NCI-H446 treated with DMSO at 0.1 percent for 48 hours (cell line): Measurements from ENCODE around the gene SF3B1.
"Not testable (repeated sequence)": the region's sequence is repeated elsewhere in the genome, so short reads cannot be mapped to it uniquely, and the experiment has no call there.

Source experiments
- DNase-seq: peaks from one replicate; lab custom pipeline; 2025; lab: John Stamatoyannopoulos, UW

The SF3B1 gene, protein sequence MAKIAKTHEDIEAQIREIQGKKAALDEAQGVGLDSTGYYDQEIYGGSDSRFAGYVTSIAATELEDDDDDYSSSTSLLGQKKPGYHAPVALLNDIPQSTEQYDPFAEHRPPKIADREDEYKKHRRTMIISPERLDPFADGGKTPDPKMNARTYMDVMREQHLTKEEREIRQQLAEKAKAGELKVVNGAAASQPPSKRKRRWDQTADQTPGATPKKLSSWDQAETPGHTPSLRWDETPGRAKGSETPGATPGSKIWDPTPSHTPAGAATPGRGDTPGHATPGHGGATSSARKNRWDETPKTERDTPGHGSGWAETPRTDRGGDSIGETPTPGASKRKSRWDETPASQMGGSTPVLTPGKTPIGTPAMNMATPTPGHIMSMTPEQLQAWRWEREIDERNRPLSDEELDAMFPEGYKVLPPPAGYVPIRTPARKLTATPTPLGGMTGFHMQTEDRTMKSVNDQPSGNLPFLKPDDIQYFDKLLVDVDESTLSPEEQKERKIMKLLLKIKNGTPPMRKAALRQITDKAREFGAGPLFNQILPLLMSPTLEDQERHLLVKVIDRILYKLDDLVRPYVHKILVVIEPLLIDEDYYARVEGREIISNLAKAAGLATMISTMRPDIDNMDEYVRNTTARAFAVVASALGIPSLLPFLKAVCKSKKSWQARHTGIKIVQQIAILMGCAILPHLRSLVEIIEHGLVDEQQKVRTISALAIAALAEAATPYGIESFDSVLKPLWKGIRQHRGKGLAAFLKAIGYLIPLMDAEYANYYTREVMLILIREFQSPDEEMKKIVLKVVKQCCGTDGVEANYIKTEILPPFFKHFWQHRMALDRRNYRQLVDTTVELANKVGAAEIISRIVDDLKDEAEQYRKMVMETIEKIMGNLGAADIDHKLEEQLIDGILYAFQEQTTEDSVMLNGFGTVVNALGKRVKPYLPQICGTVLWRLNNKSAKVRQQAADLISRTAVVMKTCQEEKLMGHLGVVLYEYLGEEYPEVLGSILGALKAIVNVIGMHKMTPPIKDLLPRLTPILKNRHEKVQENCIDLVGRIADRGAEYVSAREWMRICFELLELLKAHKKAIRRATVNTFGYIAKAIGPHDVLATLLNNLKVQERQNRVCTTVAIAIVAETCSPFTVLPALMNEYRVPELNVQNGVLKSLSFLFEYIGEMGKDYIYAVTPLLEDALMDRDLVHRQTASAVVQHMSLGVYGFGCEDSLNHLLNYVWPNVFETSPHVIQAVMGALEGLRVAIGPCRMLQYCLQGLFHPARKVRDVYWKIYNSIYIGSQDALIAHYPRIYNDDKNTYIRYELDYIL

DNA sequence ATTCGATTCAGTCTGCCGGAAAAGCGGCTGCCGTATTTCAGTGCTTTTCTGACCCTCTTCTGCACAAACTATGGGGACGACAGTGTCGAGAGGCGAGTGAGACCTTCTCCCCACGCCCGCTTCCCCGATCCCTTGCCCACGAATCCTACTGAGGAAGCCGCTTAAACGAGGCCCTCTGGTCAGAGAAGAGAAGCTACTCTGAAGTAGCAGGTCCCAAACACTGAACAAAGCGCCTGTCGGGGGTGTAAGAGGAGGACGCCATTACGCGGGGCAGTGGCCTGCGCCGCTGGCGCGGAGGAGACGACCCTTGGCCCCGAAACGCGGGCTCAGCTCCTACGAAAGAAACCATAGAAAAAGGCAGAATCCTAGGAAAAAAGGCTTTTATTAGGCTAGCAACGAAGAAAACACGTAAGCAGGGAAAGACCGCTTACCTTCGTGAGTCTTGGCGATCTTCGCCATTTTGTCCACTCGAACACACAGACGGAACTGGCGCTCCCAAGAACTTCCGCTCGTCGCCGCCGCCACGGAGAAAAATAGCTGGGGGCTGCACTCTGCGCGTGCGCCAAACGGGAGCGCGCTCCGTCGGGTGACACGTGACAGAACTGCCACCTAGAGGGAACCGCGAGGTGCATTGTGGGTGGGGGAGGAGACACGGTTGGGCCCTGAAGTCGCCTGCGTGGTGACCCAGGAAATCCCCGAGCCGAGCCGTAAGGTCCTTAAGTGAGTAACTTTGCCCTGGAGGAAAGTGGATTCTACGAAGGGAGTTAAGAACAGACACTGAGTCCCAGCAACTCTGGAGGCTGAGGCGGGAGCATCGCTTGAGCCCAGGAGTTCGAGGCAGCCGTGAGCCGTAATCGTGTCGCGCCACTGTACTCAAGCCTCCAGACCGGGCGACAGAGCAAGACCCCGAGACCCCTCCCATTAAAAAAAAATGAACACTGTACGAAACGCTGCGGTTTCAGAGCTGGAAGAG is at the start of gene SF3B1:
Gene SF3B1 (minus strand): TSS at position 488 of the 973 bp plus-strand sequence. CDS start 29 bp downstream, at position 459.
- peak; percentile 90 for DNase-seq

DNA sequence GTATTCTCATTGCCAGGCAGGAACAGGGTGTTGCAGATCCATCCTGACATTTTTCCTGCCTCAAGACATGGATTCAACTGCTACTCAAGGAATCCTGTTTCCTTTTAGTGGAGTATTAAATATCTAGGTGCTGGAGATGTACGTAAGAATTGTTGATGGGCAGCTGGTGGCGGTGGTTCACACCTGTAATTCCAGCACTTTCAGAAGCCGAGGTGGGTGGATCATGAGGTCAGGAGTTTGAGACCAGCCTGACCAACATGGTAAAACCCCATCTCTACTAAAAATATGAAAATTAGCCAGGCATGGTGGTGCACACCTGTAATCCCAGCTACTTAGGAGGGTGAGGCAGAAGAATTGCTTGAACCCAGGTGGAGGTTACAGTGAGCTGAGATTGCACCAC is 49.4 kb upstream of the SF3B1 start:
- not testable (repeated sequence) for DNase-seq

DNA sequence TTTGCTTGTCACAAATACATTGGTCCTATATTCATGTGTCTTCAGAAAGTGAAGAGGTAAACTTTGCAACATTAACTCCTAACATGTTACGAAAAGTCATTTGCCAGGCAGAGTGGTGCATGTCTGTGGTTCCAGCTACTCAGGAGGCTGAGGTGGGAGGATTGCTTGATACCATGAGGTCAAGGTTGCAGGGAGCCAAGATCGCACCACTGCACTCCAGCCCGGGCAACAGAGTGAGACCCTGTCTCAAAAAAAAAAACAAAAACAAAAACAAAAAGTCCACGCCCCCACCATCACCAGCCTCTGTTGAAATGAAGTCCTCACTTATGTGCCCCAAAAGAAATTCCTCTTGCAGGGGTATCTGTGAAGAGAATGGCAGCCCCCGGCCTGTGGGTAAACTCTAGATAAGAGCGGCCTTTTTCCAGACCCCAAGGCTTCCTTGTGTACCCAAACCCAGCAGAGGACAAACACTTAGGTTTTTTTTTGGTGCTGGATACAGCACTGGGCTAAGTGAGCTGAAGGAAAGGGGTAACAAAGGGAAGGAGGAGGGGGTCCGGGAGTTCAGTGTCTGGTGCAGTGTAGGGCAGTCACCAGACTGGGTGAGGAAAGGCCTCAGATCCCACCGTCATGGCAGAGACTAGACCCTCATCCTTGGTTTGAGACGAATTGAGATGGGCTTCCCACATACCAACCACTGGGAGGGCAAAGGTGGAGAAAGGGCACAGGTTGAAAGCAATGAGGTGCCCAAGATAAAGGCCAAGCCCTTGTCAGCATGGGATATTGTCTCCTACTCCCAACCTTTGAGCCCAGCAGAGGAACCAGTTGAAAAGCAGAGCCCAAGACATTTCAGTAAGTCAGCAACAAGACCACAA is 45.6 kb upstream of the SF3B1 start:
- no peak for DNase-seq

DNA sequence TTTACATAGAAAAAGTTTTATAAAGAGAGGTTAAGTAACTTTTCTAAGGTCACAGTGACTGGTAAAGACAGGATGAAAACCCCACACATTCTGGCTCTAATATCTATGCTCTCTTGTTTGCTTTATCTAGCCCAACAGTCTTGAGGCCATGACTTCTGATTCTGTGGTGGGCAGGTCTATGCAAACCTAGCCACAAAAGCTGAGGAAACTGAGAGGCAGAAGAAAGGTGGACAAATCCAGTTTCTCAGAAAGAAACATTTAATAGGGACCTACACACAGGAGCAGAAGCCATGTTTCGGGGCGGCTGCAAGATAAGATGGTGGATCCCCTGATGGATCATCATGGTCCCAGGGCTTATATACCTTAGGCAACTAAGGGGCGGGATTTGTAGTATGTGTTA is 43.0 kb upstream of the SF3B1 start:
- no peak for DNase-seq

DNA sequence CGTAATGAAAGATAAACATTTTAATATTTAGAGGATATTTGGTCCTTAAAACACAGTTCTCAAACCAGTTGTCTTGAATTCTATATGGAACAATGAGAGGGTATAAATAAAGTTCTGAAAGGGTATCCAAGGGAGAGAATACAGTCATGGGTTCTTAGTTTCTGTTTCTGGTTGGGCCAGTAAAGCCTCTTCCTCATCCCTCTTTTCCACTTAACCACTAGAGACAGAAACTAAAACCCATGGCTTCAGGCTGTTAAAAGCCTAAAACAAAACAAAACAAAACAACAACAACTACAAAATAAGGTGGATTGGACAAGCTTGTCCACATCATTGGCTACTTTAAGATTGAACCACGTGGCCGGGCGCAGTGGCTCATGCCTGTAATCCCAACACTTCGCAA is 37.3 kb upstream of the SF3B1 start:
- DNase-seq: no peak

DNA sequence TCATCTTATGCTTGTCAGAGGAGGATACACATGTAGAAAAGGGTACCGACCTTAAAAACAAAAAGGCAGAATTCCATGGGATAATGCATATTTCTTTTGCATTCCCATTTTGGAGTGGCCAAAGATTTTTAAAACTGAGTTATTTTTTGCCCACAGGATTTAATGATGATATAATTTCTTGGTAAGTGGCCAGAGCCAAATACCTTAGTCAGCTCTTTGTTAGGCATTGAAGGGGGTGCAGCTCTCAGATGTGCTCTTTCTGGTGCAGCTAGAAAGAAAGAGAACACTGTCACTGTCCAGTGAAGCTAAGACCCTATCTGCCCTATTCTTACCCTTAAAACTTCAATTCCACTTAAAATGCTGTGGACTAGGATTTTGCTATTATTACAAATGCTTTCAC is 29.3 kb upstream of the SF3B1 start:
- no peak for DNase-seq

DNA sequence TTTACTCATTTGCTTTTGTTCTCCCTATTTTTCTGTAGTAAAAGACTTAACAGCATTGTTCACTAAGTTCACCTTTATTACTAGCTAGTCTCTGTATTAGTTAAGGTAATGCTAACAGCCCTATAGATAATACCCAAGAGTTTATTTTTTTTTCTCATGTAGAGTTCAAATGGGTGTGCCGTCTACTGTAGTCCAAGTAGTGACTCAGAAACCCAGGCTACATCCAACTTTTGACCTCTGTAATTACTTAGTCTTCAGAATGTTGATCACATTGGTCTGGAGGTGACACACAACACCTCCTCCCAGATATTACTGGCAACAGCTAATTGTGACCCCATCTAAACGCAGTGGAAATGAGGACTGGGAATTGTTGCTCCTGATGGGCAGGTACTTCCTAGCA is 26.2 kb upstream of the SF3B1 start:
- no peak for DNase-seq

DNA sequence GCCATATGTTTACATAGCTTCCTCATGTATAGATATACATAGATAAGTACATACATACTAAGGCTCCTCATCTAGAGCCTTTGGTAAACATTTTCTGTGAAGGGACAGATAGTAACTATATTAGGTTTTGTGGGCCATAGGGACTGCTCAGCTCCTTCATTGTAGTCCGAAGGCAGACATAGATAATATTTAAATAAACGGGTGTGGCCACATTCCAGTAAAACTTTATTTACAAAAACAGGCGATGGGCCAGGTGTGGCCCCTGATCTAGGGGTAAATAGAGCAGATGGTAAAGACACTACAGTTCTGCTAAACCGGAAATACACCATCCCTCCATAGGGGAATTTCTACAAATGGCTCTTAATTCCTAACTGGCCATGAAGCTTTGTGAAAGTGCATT is 25.8 kb upstream of the SF3B1 start:
- DNase-seq: no peak

DNA sequence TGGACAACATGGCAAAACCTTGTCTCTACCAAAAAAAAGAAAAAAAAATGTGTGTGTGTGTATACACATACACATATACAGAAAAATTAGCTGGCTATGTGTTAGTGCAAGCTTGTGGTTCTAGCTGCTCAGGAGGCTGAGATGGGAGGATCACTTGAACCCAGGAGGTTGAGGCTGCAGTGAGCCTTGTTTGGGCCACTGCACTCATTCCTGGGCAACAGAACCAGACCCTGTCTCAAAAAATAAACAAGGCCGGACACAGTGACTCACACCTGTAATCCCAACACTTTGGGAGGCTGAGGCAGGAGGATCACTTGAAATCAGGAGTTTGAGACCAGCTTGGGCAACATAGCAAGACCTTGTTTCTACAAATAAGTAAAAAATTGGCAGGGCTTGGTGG is 20.6 kb upstream of the SF3B1 start:
- no peak for DNase-seq

DNA sequence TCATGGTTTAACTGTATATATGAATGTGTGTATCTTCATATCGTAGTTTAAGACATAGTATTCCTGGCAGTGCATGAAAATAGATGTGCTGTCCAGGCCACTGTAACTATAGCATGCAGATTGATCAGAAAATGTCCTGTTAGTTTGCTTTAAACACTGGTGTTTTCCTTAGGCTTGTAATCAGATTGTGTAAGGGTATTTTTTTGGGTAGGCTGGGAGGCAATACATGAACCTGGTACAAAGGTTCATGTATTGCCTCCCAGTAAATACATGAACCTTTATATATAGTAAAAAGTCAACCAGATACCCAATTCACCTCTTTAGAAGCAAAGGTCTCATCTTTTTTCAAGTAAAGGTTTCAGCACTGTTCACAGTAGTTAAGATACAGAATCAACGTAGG is 20.1 kb upstream of the SF3B1 start:
- no peak for DNase-seq

DNA sequence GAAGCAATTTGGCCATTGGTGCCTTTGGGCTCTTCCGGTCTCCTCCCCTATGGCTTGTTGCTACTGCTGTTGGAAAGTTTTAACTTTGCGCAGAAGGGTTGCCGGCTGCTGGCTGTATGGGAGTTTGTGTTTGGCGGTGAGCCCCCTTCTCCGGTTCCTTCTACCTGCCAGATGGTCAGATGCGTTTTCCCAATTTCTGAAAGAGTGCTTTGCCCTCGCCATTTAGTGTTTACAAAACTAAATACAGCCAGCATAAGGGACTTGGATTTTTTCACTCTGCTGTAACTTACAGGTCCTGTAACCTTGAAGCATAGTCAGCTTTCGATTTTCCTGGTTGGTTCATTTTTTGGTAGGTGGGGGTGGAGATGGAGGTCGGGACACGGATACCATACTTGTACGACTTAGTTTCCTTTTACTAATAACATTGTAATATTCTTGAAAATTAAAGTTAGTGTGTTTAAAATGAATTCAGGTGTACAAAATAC is 19.1 kb upstream of the SF3B1 start:
- peak; percentile 63 for DNase-seq

DNA sequence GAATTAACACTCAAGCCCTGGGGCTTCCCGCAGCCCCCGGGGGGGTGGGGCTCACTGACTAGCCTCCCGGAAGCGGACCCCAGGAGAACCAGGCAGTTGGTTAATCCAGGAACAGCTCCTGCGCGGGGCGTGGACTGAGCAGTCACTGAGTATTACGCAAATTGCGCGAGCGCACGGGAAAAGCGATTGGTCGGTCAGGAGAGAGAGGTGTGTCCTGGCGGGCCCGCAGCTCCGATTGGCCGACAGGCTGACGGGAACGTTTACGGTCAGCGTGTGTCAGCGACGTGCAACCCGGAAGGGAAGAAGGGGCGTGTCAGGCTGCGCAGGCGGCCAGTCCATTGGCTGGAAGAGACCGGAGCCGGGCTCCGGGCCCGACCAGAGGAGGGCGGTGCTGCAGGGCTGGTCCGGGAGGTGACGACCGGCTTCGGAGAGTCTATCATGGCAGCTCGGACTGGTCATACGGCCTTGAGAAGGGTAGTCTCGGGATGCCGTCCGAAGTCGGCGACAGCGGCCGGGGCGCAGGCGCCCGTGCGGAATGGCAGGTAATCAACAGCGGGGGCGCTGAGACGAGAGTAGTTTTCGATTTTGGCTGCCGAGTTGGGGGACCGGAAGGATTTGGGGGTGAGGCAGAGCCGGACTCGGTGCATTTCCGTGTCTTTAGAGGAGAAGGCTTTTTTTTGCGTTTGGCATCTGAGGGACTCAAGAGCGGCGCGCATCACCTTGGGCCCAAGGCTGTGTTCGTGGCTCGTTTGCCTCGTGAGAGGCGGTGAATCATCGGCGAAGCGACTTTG is 18.5 kb upstream of the SF3B1 start, which contains the start of gene COQ10B:
Gene COQ10B (plus strand): TSS at position 430 of the 791 bp plus-strand sequence. CDS start 9 bp downstream, at position 439.
- DNase-seq: peak; percentile 99

DNA sequence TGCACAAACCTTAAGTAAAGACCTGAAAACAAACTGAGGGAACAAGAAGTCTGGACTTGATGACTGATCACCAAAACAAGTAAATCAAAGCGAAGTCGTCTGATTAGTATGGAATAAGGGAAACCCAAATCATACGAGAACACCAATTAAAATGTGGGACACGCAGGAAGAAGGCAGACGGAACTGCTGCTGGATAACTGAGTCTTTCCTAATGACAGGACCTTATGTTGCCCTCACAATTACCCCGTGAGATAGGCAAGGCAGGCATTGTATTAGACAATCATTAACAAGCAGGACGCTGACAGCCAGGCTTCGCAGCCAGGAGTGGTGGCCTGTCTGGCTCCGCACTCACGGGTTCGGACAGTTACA is 17.9 kb upstream of the SF3B1 start:
- no peak for DNase-seq

DNA sequence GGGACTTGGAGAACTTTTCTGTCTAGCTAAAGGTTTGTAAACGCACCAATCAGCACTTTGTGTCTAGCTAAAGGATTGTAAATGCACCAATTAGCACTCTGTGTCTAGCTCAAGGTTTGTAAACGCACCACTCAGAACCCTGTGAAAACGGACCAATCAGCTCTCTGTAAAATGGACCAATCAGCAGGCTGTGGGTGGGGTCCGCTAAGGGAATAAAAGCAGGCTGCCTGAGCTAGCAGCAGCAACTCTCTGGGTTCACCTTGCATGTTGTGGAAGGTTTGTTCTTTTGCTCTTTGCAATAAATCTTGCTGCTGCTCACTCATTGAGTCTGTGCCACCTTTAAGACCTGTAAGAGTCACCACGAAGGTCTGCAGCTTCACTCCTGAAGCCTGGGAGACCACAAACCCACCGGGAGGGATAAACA is 16.1 kb upstream of the SF3B1 start:
- DNase-seq: not testable (repeated sequence)

DNA sequence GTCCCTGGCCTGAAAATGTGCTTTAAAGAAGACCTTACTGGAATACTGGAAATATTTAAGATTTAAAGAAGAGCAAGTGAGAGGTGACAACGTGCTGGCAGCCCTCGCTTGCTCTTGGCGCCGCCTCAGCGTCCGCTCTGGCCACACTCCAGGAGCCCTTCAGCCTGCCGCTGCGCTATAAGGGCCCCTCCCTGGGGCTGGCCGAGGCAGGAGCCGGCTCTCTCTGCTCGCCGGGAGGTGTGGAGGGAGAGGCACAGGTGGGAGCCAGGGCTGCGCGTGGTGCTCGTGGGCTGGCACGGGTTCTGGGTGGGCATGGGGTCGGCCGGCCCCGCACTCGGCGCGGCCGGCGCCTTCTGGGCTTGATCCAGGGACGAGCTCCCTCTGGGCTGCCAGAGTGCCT is 15.6 kb upstream of the SF3B1 start:
- no peak for DNase-seq

DNA sequence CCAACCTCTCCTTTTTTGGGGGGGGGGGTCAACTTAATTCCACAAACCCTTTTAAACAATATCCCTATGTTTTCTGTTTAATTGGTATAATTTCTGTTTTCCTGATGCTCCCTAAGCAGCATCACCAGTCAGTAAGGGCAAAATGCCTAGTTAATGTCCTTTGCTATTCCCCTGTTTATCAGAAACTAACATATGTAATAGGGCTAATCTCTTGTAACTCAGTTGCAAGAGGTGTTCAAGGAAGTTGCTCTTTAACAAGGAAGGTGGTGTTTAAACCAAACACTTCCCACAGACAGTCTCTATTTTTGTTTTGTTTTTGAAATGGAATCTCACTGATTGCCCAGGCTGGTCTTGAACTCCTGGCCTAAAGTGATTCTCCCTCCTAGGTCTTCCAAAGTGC is 12.0 kb upstream of the SF3B1 start:
- DNase-seq: no peak

DNA sequence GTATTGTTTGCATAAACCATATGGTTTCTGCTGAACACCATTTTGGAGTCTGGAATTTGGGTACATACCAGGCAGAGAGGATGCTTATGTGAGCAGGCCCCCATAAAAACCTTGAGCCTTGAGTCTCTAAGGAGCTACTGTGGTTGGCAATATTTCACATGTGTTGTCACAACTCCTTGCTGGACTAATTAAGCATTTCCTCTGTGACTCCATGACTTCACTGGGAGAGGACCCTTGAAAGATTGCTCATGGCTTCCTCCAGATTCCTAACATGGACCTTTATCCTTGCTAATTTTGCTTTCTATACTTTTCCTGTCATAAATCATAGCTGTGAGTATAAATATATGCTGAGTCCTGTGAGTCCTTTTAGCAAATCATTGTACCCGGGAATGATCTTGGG is 10.9 kb upstream of the SF3B1 start:
- no peak for DNase-seq

DNA sequence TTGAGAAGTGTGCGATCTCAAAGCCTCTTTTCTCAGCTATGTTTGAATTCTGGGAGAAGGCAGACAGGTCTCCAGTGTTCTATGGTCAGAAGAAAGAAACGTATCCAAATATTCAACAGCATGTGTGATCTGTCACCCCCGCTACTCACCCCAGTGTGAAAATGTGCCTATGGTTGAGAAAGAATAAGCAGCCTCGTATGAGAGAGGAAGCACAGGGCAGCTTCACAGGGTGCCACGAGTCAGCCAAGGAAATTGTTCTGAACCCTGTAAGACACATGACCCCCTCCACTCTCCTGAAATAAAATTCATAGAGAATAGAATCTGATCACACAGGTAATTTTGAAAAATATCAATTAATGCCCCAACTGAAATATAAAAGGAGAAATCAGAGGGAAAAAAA is 8.0 kb upstream of the SF3B1 start:
- DNase-seq: no peak

DNA sequence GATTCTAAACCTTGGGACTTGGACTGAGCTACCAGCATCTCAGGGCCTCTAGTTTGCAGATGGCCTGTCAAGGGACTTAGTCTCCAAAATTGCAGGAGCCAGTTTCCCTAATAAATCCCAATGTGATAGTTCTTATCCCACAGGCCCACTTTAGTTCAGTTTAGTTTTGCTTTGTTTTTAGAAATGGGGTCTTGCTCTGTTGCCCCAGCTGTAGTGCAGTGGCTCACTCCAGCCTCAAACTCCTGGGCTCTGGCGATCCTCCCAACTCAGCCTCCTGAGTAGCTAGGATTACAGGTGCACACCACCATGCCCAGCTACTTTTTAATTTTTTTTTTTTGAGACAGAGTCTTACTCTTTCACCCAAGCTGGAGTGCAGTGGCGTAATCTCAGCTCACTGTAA is 2.6 kb upstream of the SF3B1 start:
- no peak for DNase-seq
